ENCODE results near the gene IFNA21.

Gene IFNA21

GRCh38 chr9:21121595-21122251 is 44.7 kb downstream of the IFNA21 start:
- Histone ChIP-seq H3K9me3 (ENCODE audit: insufficient read depth, low read length) (no peaks in the 10 kb centered on the region), H3K4me3 (ENCODE audit: insufficient read length, low read depth) (no peak overlapping the region), H3K36me3 (ENCODE audit: insufficient read depth, insufficient read length, low read length) (no peaks in the 10 kb centered on the region), H3K4me1 (ENCODE audit: insufficient read depth, insufficient read length) (no peaks in the 10 kb centered on the region), H3K27me3 (ENCODE audit: insufficient read depth, insufficient read length) (no peaks in the 10 kb centered on the region), H3K9ac (ENCODE audit: insufficient read length, low read depth) (no peak overlapping the region)
- DNase-seq (ENCODE audit: low read depth, low spot score), result no peak
- TF ChIP-seq YY1 (IDR thresholded peaks at IDR 0.05; ENCODE audit: insufficient read depth, insufficient read length) (no peak), ZNF274 (IDR thresholded peaks at IDR 0.05; ENCODE audit: low read depth, low read length) (no peak), SUZ12 (IDR thresholded peaks at IDR 0.05; ENCODE audit: extremely low read depth, insufficient read depth, insufficient read length) (no peak)

DNA sequence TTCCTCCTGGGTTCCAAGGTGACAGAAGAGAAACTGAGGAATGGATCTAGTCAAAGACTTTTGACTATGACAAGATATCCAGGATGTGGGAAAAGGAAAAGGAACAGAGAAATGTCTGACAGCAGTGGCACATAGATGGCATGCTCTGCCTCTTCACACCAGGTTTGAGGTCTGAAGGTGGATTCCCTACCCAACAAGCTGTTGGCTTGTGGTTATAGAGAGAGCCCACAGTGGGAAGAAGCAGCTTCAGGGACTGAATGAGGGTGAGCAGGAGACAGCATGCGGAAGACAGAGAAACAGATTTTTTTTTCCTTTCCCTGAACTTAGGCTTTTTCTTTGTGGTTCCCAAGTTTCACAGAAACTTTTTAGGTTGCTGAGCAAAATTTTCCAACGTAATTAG is 45.4 kb downstream of the IFNA21 start:
- H3K4me3 ChIP-seq (ENCODE audit: insufficient read length, low read depth), result no peak overlapping the region
- no peaks in the 10 kb centered on the region for H3K4me1 ChIP-seq (ENCODE audit: insufficient read depth, insufficient read length)
- no peak for DNase-seq (ENCODE audit: low read depth, low spot score)
- H3K27me3 ChIP-seq (ENCODE audit: insufficient read depth, insufficient read length), result no peaks in the 10 kb centered on the region
- H3K36me3 ChIP-seq (ENCODE audit: insufficient read depth, insufficient read length, low read length), result no peaks in the 10 kb centered on the region
- H3K9me3 ChIP-seq (ENCODE audit: insufficient read depth, low read length), result no peaks in the 10 kb centered on the region
- TF ChIP-seq YY1 (IDR thresholded peaks at IDR 0.05; ENCODE audit: insufficient read depth, insufficient read length), result no peak
- TF ChIP-seq ZNF274 (IDR thresholded peaks at IDR 0.05; ENCODE audit: low read depth, low read length), result no peak
- no peak for TF ChIP-seq SUZ12 (IDR thresholded peaks at IDR 0.05; ENCODE audit: extremely low read depth, insufficient read depth, insufficient read length)
- no peak overlapping the region for H3K9ac ChIP-seq (ENCODE audit: insufficient read length, low read depth)

DNA sequence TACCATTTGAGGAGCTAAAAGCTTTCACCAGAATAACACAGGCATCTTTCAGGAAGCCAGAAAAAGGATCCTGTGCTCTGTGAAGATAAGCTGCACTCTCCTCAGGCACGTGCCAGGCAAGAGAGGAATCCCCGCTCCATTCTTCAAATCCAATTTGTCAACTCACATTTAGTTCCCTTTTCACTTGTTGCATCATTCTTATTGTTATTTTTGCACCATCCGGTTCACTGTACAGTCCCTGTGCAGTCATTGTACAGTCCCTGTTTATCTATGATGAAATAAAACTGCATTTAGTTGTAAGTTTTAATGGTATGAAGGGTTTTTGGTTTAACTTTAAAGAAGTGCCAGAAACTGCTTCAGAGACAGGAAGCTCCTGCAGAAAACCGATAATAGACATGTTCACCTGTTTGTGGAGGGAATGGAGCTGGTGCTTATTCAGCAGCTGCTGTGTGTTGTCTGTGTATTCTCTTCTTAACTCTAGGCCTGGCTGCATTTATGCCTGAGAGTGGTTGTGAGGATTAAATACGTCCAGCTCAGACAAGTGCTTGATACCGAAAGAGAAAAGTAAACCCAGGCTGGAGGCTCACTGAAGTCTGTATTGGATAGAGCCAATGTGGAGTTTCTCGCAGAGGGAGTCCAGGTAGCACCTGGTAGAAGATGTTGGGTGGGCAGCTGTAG is 47.2 kb downstream of the IFNA21 start:
- H3K9me3 ChIP-seq (ENCODE audit: insufficient read depth, low read length), result no peaks in the 10 kb centered on the region
- H3K9ac ChIP-seq (ENCODE audit: insufficient read length, low read depth), result no peak overlapping the region
- TF ChIP-seq YY1 (IDR thresholded peaks at IDR 0.05; ENCODE audit: insufficient read depth, insufficient read length) (no peak), ZNF274 (IDR thresholded peaks at IDR 0.05; ENCODE audit: low read depth, low read length) (no peak), SUZ12 (IDR thresholded peaks at IDR 0.05; ENCODE audit: extremely low read depth, insufficient read depth, insufficient read length) (no peak)
- H3K4me1 ChIP-seq (ENCODE audit: insufficient read depth, insufficient read length), result no peaks in the 10 kb centered on the region
- DNase-seq (ENCODE audit: low read depth, low spot score), result no peak
- no peaks in the 10 kb centered on the region for H3K36me3 ChIP-seq (ENCODE audit: insufficient read depth, insufficient read length, low read length)
- no peaks in the 10 kb centered on the region for H3K27me3 ChIP-seq (ENCODE audit: insufficient read depth, insufficient read length)
- H3K4me3 ChIP-seq (ENCODE audit: insufficient read length, low read depth), result no peak overlapping the region

Data from NT2/D1 (cell line).